ENCODE results near the gene KRTAP5-5.
"Not testable (repeated sequence)": the region's sequence is repeated elsewhere in the genome, so short reads cannot be mapped to it uniquely, and the experiment has no call there.

GRCh38 chr11:1582909-1583308 lies 46.7 kb upstream of the KRTAP5-5 start:
- TF ChIP-seq CTCF (IDR thresholded peaks at IDR 0.05 in 8 of 11, conservative IDR thresholded peaks at IDR 0.05 in 3 of 11); POLR2A (IDR thresholded peaks at IDR 0.05): not testable (repeated sequence)
